Stimulated activated CD8-positive, alpha-beta memory T cell treated with anti-CD3 and anti-CD28 coated beads, Interleukin-12 subunit alpha, Interleukin-12 subunit beta, amount 100 ng/mL, for 24 hours (primary cell): ENCODE data around the gene LY6G5C.
"Not testable (repeated sequence)": the region's sequence is repeated elsewhere in the genome, so short reads cannot be mapped to it uniquely, and the experiment has no call there.

Experiments used
- DNase-seq: peaks from one replicate; pipeline ENCODE4 v3.0.0-alpha.2; 2020; ENCODE audit errors: extremely low read depth

LY6G5C gene

GRCh38 chr6:31715022-31715958, 34.4 kb upstream of the LY6G5C start, which contains the start of gene LY6G6D:
Gene LY6G6D, plus strand, starts transcription at chr6:31715348. Its CDS starts 8 bp downstream, at chr6:31715356.
- no peak for DNase-seq

GRCh38 chr6:31713991-31714684, 33.3 kb upstream of the LY6G5C start:
- DNase-seq: no peak

GRCh38 chr6:31713465-31713864, 32.6 kb upstream of the LY6G5C start:
- DNase-seq: no peak

- DNase-seq: no peak
Measured at GRCh38 chr6:31712296-31712695, 31.4 kb upstream of the LY6G5C start.

- no peak for DNase-seq
Measured at GRCh38 chr6:31711233-31711632, 30.4 kb upstream of the LY6G5C start.

GRCh38 chr6:31710523-31711219, 29.8 kb upstream of the LY6G5C start:
- DNase-seq: no peak

- DNase-seq: not testable (repeated sequence)
Measured at GRCh38 chr6:31709157-31709556, 28.3 kb upstream of the LY6G5C start.

GRCh38 chr6:31708224-31708623, 27.4 kb upstream of the LY6G5C start:
- no peak for DNase-seq

- no peak for DNase-seq
Measured at GRCh38 chr6:31707701-31708100, 26.8 kb upstream of the LY6G5C start.

GRCh38 chr6:31706599-31706998, 25.7 kb upstream of the LY6G5C start, which contains the start of gene LY6G6F:
Gene LY6G6F, plus strand, starts transcription at chr6:31706866. Its CDS starts 41 bp downstream, at chr6:31706907.
- DNase-seq: no peak

GRCh38 chr6:31705931-31706330, 25.1 kb upstream of the LY6G5C start:
- DNase-seq: no peak

GRCh38 chr6:31702819-31703716, 22.2 kb upstream of the LY6G5C start, which contains the start of gene ABHD16A:
Gene ABHD16A, minus strand, starts transcription at chr6:31703324. Its CDS starts 43 bp downstream, at chr6:31703281.
- peak; percentile 90 for DNase-seq

- no peak for DNase-seq
Measured at GRCh38 chr6:31702405-31702818, 21.5 kb upstream of the LY6G5C start.

GRCh38 chr6:31701666-31702404, 21.0 kb upstream of the LY6G5C start:
- DNase-seq: no peak

GRCh38 chr6:31700740-31701401, 20.0 kb upstream of the LY6G5C start:
- DNase-seq: no peak

GRCh38 chr6:31697555-31697954, 16.7 kb upstream of the LY6G5C start:
- DNase-seq: no peak

GRCh38 chr6:31693535-31693934, 12.7 kb upstream of the LY6G5C start:
- no peak for DNase-seq

GRCh38 chr6:31692886-31693285, 12.0 kb upstream of the LY6G5C start:
- no peak for DNase-seq

GRCh38 chr6:31692353-31692752, 11.5 kb upstream of the LY6G5C start:
- no peak for DNase-seq
